Neutrophil (primary cell): ENCODE data around the gene CDK5R2.

Experiments
- H3K27ac ChIP-seq: fragments of 200-600 bp; sonication (generic); 2 replicates; pipeline ENCODE4 v1.5.1; 2016; ENCODE audit warnings: mild to moderate bottlenecking, moderate library complexity
- H3K27me3 ChIP-seq: fragments of 200-600 bp; sonication (generic); 2 replicates; pipeline ENCODE4 v1.6.0; 2016; ENCODE audit warnings: mild to moderate bottlenecking
- H3K36me3 ChIP-seq: fragments of 200-600 bp; sonication (generic); 2 replicates; pipeline ENCODE4 v1.5.1; 2017
- H3K4me1 ChIP-seq, 2 experiments: fragments of 200-600 bp in 1 of 2; sonication (generic) in 1 of 2; 1 replicate in 1 of 2; 2 replicates in 1 of 2; pipeline versions ENCODE4 v1.5.1 to v1.6.1; 2013 to 2016; ENCODE audit warnings: low read depth in 1 of 2, low read length in 1 of 2, mild to moderate bottlenecking in 1 of 2, moderate library complexity in 1 of 2; ENCODE audit not compliant: control insufficient read depth in 1 of 2, insufficient read depth in 1 of 2
- H3K4me3 ChIP-seq, 2 experiments: fragments of 200-600 bp in 1 of 2; sonication (generic) in 1 of 2; 1 replicate in 1 of 2; 2 replicates in 1 of 2; pipeline ENCODE4 v1.5.1; 2013 to 2016; ENCODE audit warnings: low read depth in 1 of 2, low read length in 1 of 2, mild to moderate bottlenecking in 1 of 2, moderate library complexity in 1 of 2
- H3K9me3 ChIP-seq: fragments of 200-600 bp; sonication (generic); 2 replicates; pipeline ENCODE4 v1.5.1; 2016
- TF ChIP-seq, protein P1 (sequence below): fragments of 200-600 bp; sonication (generic); IDR thresholded peaks from 2 replicates; pipeline ENCODE4 v1.5.1; 2016; ENCODE audit warnings: antibody characterized with exemption

Gene CDK5R2

DNA sequence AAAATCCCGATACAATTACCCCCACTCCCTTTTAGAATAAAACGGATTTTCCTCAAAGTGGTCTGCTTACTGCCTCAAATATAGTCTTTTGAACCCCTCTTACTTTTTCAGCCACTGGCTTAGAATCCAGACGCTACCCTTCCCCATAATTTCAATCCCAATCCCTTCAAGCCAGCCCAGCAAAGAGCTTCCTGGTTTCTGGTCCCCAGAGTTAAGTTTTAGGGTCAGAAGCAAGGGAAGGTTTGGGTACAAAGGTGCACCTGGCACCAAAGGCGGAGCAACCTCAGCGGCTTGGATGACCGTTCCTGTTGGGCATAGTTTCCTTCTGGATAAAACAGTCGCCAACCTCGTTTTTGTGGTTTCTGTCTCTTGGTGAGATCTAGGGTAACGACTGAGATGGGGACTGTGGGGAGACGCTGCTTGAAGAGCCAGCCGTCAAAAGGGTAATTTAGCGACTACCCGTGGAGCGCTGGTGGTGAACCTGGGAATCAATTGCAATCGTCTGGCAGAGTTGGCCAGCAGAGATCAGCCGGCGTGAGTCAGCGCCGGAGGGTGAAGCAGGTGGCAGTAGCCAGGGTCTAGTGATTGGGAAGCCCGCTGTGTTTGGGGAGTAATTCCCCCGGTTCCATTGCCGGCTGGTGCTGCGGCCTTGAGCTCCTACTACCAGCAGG lies 23.9 kb downstream of the CDK5R2 start:
- H3K4me3 ChIP-seq, result no peak overlapping the region
- no peak overlapping the region for H3K27ac ChIP-seq
- TF ChIP-seq, protein P1, sequence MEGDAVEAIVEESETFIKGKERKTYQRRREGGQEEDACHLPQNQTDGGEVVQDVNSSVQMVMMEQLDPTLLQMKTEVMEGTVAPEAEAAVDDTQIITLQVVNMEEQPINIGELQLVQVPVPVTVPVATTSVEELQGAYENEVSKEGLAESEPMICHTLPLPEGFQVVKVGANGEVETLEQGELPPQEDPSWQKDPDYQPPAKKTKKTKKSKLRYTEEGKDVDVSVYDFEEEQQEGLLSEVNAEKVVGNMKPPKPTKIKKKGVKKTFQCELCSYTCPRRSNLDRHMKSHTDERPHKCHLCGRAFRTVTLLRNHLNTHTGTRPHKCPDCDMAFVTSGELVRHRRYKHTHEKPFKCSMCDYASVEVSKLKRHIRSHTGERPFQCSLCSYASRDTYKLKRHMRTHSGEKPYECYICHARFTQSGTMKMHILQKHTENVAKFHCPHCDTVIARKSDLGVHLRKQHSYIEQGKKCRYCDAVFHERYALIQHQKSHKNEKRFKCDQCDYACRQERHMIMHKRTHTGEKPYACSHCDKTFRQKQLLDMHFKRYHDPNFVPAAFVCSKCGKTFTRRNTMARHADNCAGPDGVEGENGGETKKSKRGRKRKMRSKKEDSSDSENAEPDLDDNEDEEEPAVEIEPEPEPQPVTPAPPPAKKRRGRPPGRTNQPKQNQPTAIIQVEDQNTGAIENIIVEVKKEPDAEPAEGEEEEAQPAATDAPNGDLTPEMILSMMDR, result no peak
- peaks cover 100% of the 10 kb centered on the region for H3K27me3 ChIP-seq
- no peaks in the 10 kb centered on the region for H3K36me3 ChIP-seq
- no peaks in the 10 kb centered on the region for H3K9me3 ChIP-seq
- H3K4me1 ChIP-seq, result peaks cover 0 to 4% of the 10 kb centered on the region in 2 experiments

DNA sequence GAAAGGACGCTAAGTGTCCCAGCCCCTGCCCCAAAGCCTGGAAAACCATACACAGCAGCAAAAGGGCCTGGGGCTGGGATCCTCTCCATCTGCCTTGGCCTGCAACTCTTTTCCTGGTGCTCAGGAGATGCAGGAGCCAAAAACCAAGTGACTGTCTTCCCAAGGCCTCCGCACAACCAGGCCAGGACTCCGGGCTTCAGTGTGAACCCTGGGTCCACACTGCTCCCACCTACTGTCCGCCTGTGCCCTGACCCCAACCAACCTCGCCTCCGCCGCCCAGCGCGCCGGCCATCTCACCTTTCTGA lies 24.4 kb downstream of the CDK5R2 start:
- Histone ChIP-seq H3K27me3 (peaks cover 100% of the 10 kb centered on the region), H3K9me3 (no peaks in the 10 kb centered on the region), H3K36me3 (no peaks in the 10 kb centered on the region), H3K27ac (no peak overlapping the region), H3K4me3 (no peak overlapping the region), H3K4me1 (peaks cover 0 to 4% of the 10 kb centered on the region in 2 experiments)
- TF ChIP-seq, protein P1, result no peak

DNA sequence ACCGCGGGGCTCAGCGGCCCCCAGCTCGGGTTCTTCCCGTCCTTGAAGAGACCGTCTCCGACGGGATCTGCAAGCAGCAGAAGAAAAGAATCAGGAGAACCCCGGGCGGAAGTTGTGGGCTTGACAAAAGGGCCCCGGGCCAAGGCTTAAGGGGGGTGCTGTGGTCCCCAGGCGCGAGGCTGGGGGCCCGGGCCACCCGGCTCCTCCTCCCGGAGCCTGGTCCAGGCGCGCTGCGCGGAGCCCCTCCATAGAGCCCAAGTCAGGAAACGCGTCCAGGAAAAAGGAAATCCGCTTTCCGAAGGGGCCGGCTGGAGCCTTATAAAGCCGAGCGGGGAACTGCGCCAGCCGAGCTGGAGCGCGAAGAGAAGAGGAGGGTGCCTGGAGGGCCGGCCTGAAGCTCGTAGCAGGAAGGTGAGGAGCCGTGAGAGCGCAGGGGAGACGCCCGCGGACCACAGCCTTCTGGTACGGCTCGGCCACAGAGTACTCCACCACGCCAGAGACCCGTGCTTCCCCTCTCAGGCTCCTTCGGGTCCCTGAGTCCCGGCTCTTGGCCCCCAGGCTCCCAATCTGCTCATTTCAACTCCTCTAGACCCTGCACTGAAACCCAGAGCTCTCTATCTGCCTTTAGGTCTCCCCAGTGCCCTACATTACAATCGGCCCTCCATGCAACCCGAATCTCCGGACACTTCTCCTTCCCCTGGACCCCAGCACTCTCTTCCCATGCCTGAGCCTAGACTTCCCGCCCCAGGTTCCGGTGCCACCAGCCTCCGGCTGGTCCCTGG lies 25.0 kb downstream of the CDK5R2 start:
- no peaks in the 10 kb centered on the region for H3K9me3 ChIP-seq
- TF ChIP-seq, protein P1, result no peak
- no peaks in the 10 kb centered on the region for H3K36me3 ChIP-seq
- peaks cover 0 to 4% of the 10 kb centered on the region in 2 experiments for H3K4me1 ChIP-seq
- H3K4me3 ChIP-seq, result no peak overlapping the region
- no peak overlapping the region for H3K27ac ChIP-seq
- peaks cover 100% of the 10 kb centered on the region for H3K27me3 ChIP-seq

DNA sequence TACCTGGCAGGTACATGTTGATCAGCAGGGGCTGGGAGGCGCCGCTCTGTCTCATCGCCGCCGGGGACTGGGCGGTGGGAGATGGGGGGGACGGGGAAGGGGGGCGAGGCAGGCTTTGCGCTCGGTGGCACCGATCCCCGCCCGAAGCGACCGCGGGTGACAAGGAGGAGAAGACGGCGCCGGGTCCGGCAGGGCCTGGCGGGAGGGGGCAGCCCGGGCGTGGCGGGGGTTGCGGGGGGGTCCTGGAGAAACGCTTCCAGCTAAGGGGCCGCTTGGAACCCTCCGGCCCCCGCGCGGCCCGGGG lies 25.5 kb downstream of the CDK5R2 start, which contains the start of gene FEV:
TSS of gene FEV (minus strand) at position 164 of the 304 bp plus-strand sequence. CDS start at position 55, 109 bp downstream.
- Histone ChIP-seq H3K9me3 (no peaks in the 10 kb centered on the region), H3K27ac (no peak within 1 kb of the TSS), H3K4me3 (no peak within 1 kb of the TSS), H3K36me3 (no peaks in the 10 kb centered on the region), H3K27me3 (peaks cover 100% of the 10 kb centered on the region), H3K4me1 (peaks cover 0 to 4% of the 10 kb centered on the region in 2 experiments)
- TF ChIP-seq, protein P1, result no peak

DNA sequence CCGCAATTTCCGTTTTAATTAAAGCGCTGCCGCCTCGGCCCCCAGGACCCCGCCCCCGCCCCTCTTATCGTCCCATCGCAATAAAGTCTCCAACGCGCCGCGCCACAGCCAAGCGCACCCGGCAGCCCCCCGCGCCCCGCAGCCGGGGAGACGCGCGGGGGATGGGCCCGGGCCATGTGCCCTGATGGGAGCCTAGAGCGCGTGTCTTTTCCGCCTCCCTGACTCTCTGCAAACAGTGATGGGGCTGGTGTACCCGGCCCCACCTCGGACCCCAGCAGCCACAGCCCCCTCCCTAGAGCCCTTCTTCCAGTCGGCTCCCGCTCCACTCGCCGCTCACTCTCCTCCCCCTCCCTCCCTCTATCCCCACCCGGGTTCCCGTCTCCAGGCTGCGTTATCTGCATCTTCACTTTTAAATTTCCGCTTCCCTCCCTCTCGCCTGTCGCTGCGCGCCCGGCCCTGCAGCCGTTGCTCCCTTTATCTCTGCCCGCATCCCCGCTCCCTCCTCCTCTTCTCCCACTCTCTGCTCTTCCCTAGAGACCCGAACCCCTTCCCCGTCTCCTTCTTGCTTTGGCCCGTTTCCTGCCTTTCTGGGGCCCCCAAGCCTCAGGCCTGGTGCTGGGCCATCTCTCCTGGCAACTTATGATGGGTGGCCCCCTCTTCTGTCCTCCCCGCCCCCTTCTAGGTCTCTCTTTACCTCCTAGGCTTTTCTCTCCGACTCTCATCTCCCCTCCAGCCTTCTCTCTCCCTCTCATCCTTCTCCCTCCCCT lies 26.0 kb downstream of the CDK5R2 start:
- Histone ChIP-seq H3K4me1 (peaks cover 0 to 4% of the 10 kb centered on the region in 2 experiments), H3K9me3 (no peaks in the 10 kb centered on the region), H3K4me3 (no peak overlapping the region), H3K27me3 (peaks cover 100% of the 10 kb centered on the region), H3K27ac (no peak overlapping the region), H3K36me3 (no peaks in the 10 kb centered on the region)
- TF ChIP-seq, protein P1, result no peak
